Stimulated activated CD4-positive, alpha-beta T cell treated with anti-CD3 and anti-CD28 coated beads, TNF-alpha, amount 100 ng/mL, for 48 hours (primary cell): Measurements from ENCODE around the gene ARHGAP6.

ENCODE experiments used
- DNase-seq, 3 donors: peaks; one replicate each; pipeline ENCODE4 v3.0.0-alpha.2; 2020; ENCODE audit warnings: low read depth in 3 of 3

ARHGAP6 gene

DNA sequence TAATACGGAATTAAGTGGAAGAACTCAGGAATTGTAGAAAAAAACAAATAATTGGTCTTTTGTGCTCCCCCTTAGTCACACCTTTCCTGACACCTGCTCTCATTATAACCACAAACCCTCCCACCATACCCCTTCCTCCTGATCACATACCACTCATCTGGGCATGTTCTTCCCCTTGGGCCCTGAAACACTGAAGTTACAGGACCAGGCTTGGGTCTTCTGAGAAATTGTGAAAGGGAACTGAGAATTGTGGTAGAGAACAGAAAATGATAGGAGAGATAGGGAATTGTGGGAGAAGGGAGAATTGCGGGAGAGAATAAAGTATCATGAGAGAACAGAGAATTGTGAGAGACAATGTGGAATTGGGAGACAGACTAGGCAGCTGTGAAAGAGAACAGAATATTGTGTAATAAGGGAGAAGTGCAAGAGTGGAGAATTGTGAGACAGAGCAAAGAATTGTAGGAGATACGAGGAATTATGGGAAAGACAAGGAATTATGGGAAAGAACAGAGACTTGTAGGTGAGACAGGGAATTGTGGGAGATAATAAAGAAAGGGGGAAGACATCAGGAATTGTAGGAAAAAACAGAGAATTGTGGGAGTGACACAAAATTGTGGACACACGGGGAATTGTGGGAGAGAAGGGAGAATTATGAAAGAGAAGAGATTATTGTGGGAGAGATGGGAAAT, 557.3 kb downstream of the ARHGAP6 start:
- no peak for DNase-seq

DNA sequence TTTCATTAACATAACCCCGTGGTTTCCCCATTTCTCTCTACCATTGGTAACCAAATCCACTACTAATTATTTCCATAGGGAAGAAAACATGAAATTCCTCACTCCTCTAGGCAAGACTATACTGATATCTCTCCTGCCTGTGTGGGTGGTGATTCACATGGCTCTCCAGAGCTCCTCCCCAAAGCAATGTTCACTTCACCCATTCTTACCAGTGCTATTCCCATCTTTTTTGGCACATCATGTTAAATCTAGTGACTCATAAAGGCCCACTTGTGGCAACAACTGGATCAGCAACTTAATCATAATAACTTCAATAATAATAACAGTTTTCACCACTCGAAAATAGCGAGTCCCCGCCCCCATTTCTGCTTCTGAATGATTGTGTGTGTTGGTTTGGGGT, 560.6 kb downstream of the ARHGAP6 start:
- no peak for DNase-seq

DNA sequence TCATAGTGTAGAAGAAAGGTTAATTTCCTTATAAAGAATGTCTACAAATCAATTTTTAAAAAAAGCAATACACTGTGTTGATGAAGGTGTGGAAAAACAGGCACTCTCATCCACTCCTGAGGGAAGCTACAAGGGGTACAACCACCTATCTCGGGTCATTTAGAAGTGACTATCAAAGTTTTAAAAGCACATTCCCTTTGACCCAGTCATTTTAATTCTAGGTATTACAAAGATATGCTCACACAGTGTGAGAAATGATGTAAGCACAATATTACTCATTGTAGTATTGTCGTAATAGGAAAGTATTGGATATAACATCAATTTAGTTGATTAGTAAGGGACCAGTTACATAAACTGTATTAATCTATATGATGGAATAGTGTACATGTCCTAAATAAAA, 562.0 kb downstream of the ARHGAP6 start:
- no peak for DNase-seq

DNA sequence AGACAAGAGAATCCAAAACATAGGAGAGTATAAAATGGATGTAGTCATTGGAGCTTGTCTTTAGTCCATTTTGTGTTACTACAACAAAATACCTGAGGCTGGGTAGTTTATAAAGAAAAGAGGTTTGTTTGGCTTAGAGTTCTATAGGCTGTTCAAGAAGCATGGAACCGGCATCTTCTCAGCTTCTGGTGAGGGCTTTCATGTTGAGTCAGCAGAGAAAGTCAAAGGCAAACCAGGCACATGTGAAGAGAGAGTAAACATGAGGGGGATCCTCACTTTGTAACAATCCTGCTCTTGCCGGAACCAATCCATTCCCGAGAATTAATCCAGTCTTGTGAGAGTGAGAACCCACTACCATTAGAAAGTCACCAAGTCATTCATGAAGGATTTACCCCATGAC, 562.7 kb downstream of the ARHGAP6 start:
- no peak for DNase-seq

- DNase-seq = no peak
These were observed 565.3 kb downstream of the ARHGAP6 start for GRCh38 chrX:11100281-11101035.

DNA sequence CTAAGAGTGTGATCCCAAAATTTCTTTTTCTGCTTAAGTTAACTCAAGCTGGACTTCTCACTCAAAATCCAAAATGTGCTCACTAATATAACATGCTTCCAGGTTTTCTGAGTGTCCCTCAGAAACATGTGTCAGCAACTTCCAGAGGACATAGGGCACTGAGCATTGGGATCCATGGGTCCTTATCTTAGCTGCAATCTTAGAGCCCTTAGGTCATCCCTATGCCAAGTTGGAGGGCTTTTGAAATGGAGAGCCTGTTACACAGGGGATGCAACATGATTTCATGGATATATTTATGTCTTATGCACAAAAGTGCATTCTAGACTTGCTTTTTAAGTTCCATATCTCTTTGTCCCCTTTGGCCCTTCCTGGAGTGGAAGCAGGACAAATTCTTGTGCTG, 566.3 kb downstream of the ARHGAP6 start:
- DNase-seq = no peak

GRCh38 chrX:11097933-11098332, 567.8 kb downstream of the ARHGAP6 start:
- no peak for DNase-seq

GRCh38 chrX:11089802-11090201, 575.9 kb downstream of the ARHGAP6 start:
- no peak for DNase-seq
